NCI-H2171 treated with DMSO at 0.1 percent for 48 hours (cell line): ENCODE data around the gene PRSS53.
A peak's percentile ranks its signal among the peaks of the same experiment; 100 is the strongest.

Experiments used
- DNase-seq: peaks from one replicate; lab custom pipeline; 2025; lab: John Stamatoyannopoulos, UW

PRSS53 gene

DNA sequence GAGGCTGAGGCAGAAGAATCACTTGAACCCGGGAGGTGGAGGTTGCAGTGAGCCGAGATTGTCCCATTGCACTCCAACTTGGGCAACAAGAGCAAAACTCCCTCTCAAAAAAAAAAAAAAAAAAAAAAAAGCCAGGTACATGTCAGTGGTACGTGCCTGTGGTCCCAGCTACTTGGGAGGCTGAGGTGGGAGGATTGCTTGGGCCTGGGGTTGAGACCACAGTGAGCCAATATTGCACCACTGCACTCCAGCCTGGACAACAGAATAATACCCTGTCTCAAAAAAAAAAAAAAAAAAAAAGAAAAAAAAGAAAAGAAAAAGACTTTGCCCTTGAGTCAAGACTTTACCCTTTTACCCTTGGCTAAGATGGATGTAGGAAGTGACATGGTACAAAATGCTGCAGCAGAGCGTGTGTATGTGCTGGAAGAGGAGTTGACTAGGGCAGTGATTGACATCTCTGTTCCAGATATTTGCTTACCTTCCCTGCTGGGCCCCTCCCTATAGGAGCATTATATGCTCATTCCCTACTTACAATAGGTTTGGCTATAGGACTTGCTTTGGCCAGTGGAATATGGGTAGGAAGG, 44.8 kb downstream of the PRSS53 start:
- DNase-seq, result no peak

GRCh38 chr16:31043352-31043751, 45.4 kb downstream of the PRSS53 start:
- DNase-seq, result no peak

DNA sequence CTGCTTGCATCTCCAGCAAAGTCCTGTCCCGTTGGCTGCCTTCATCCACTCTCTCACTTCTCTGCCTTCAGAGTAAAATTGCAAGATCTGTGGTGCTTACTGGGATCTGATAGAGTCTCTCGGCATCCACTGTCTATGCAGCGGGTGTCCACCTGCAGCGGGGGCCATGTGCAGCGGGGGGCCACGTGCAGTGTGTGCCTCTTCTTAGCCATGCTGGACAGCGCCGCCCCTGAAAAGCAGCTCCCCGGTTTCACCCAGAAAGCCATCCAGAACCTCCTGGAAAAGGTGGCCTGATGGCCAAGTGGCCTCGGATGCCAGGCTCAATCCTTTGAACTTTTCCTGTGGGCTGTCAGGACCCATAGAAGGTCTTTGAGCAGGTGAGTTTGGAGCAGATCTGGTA, 45.9 kb downstream of the PRSS53 start:
- DNase-seq, result no peak

DNA sequence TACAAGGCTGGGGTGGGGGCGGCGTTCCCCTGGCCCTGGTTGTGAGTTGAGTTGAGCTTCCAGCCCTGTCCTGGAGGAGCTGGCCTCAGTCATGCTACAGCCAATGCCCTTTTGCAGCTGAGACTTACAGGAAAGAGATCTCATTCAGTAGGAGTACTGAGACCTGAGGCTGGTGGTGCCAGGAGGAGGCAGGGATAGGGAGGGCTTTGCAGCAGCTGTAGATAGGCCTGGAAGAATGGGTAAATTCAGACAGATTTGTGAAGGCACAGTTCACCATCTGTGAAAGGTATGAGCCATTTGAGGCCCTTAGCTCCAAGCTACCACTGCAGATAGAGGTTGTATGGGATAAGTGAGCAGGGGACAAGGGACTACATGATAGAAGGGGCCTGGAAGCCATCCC, 49.8 kb downstream of the PRSS53 start:
- DNase-seq, result no peak

DNA sequence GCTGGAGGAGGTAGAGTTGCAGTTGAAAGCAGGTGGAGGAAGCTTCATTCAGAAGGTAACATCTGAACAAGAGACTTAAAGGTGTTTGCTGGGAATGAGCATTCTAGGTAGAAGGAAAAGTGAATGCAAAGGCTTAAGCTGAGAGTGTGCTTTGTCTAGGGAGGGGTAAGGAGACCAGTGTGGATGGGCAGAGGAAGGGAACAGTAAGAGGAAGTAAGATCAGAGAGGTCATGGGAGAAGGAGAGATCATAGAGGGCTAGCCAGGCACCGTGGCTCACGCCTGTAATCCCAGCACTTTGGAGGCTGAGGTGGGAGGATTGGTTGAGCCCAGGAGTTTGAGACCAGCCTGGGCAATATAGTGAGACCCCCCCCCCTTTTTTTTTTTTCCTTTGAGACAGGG, 52.1 kb downstream of the PRSS53 start:
- no peak for DNase-seq

- peak; percentile 63 for DNase-seq
These were observed 54.8 kb downstream of the PRSS53 start for GRCh38 chr16:31033709-31034492.
